Mesenchymal stem cell (in vitro differentiated cells and primary cell): ENCODE results near the gene BUD23.

Experiments used
- DNase-seq: peaks from one replicate; pipeline ENCODE4 v3.0.0-alpha.2; 2013
- H2AFZ ChIP-seq: one replicate; pipeline ENCODE4 v1.6.1; 2013; ENCODE audit warnings: low read depth, mild to moderate bottlenecking, control low read depth, inconsistent platforms, low read length, moderate library complexity
- H2AK5ac ChIP-seq: 2 replicates; pipeline ENCODE4 v1.6.1; 2013; ENCODE audit warnings: low read length, moderate library complexity, mild to moderate bottlenecking, inconsistent platforms; ENCODE audit not compliant: severe bottlenecking
- H2BK120ac ChIP-seq: one replicate; pipeline ENCODE4 v1.6.1; 2013; ENCODE audit warnings: low read depth, mild to moderate bottlenecking, inconsistent platforms, low read length, moderate library complexity
- H2BK12ac ChIP-seq, 2 experiments: one replicate each; pipeline ENCODE4 v1.6.1; 2013; ENCODE audit warnings: inconsistent platforms in 2 of 2, low read length in 2 of 2, mild to moderate bottlenecking in 2 of 2, moderate library complexity in 2 of 2, control low read depth in 1 of 2
- H2BK15ac ChIP-seq: one replicate; pipeline ENCODE4 v1.6.1; 2013; ENCODE audit warnings: mild to moderate bottlenecking, low read depth, inconsistent platforms; ENCODE audit not compliant: poor library complexity, severe bottlenecking
- H2BK5ac ChIP-seq: 2 replicates; pipeline ENCODE4 v1.6.1; 2013; ENCODE audit warnings: low read depth, mild to moderate bottlenecking, low read length, control low read depth, inconsistent platforms; ENCODE audit not compliant: poor library complexity, severe bottlenecking
- H3K14ac ChIP-seq, 2 experiments: one replicate each; pipeline ENCODE4 v1.6.1; 2013; ENCODE audit warnings: inconsistent platforms in 2 of 2, low read length in 2 of 2, control low read depth in 1 of 2, mild to moderate bottlenecking in 1 of 2, moderate library complexity in 1 of 2
- H3K18ac ChIP-seq, 2 experiments: one replicate each; pipeline ENCODE4 v1.6.1; 2013; ENCODE audit warnings: inconsistent platforms in 2 of 2, low read length in 2 of 2, control low read depth in 1 of 2, low read depth in 1 of 2, mild to moderate bottlenecking in 1 of 2
- H3K23ac ChIP-seq, 2 experiments: one replicate each; pipeline ENCODE4 v1.6.1; 2013; ENCODE audit warnings: inconsistent platforms in 2 of 2, low read length in 2 of 2, mild to moderate bottlenecking in 2 of 2, moderate library complexity in 2 of 2, control low read depth in 1 of 2
- H3K27ac ChIP-seq: 2 replicates; pipeline ENCODE4 v1.5.1; 2013; ENCODE audit warnings: mild to moderate bottlenecking, moderate library complexity, low read length, control low read depth, inconsistent platforms; ENCODE audit not compliant: poor library complexity, severe bottlenecking
- H3K27me3 ChIP-seq, 2 experiments: 2 replicates each; pipeline versions ENCODE4 v1.6.1 to v1.7.0; 2013; ENCODE audit warnings: low read length in 2 of 2, mild to moderate bottlenecking in 2 of 2, moderate library complexity in 2 of 2, control low read depth in 1 of 2, inconsistent platforms in 1 of 2; ENCODE audit not compliant: control insufficient read depth in 1 of 2, insufficient read depth in 1 of 2
- H3K36me3 ChIP-seq, 2 experiments: 2 replicates each; pipeline versions ENCODE4 v1.6.1 to v1.7.0; 2013; ENCODE audit warnings: low read length in 2 of 2, control low read depth in 1 of 2, inconsistent platforms in 1 of 2, low read depth in 1 of 2, mild to moderate bottlenecking in 1 of 2; ENCODE audit not compliant: insufficient read depth in 2 of 2, control insufficient read depth in 1 of 2
- H3K4ac ChIP-seq, 2 experiments: one replicate each; pipeline ENCODE4 v1.6.1; 2013; ENCODE audit warnings: inconsistent platforms in 2 of 2, low read length in 2 of 2, mild to moderate bottlenecking in 2 of 2, moderate library complexity in 2 of 2, control low read depth in 1 of 2, low read depth in 1 of 2
- H3K4me1 ChIP-seq: 2 replicates; pipeline ENCODE4 v1.6.1; 2013; ENCODE audit warnings: low read depth, low read length, control low read depth; ENCODE audit not compliant: control insufficient read depth, insufficient read depth
- H3K4me2 ChIP-seq: 2 replicates; pipeline ENCODE4 v1.6.1; 2013; ENCODE audit warnings: low read length, mild to moderate bottlenecking, inconsistent platforms; ENCODE audit not compliant: poor library complexity, severe bottlenecking
- H3K4me3 ChIP-seq, 2 experiments: 2 replicates each; pipeline versions ENCODE4 v1.5.1 to v1.7.0; 2013; ENCODE audit warnings: low read length in 2 of 2, mild to moderate bottlenecking in 2 of 2, control low read depth in 1 of 2, low read depth in 1 of 2; ENCODE audit not compliant: insufficient read depth in 1 of 2
- H3K79me1 ChIP-seq: replicated peaks from 2 replicates; pipeline ENCODE4 v1.6.1; 2013; ENCODE audit warnings: mild to moderate bottlenecking, control low read depth, low read length, inconsistent platforms; ENCODE audit not compliant: poor library complexity, severe bottlenecking
- H3K9ac ChIP-seq: 2 replicates; pipeline ENCODE4 v1.7.0; 2013; ENCODE audit warnings: mild to moderate bottlenecking, low read length, moderate library complexity
- H3K9me3 ChIP-seq: 2 replicates; pipeline ENCODE4 v1.7.0; 2013; ENCODE audit warnings: mild to moderate bottlenecking, low read length; ENCODE audit not compliant: control insufficient read depth
- H4K8ac ChIP-seq: one replicate; pipeline ENCODE4 v1.6.1; 2013; ENCODE audit warnings: inconsistent platforms, mild to moderate bottlenecking, low read length, moderate library complexity
- H4K91ac ChIP-seq: one replicate; pipeline ENCODE4 v1.6.1; 2013; ENCODE audit warnings: mild to moderate bottlenecking, low read length, inconsistent platforms
- WGBS: methylation state at CpG from one replicate; pipeline ENCODE4 v1.1.7; 2013; ENCODE audit warnings: mixed read lengths; 5-methylcytosine and 5-hydroxymethylcytosine counted together

BUD23 gene

DNA sequence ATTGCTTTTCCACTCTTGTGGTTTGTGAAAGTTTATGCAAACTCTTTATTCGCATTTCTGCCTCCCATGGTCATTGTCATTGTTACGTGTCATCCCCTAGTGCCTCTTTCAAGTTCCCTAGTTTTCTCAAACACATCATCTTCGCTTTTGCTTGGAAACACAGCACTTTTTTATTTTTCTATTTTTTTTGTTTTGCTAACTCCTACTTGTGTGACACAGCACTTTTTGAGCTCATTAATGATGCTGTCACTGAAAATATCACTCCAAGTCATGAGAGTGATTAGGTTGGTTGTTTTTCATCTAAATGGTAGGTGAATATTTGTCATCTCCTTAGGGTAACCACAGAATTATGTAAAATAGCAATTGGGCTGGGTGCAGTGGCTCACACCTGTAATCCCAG lies 44.6 kb downstream of the BUD23 start:
- H3K79me1 ChIP-seq, result no peaks in the 10 kb centered on the region
- no peak overlapping the region for H2BK5ac ChIP-seq
- H2AFZ ChIP-seq, result no peak overlapping the region
- H4K91ac ChIP-seq, result no peak overlapping the region
- 94% methylated on average over 3 of the region's 3 CpGs for WGBS
- H3K27ac ChIP-seq, result no peak overlapping the region
- H4K8ac ChIP-seq, result no peak overlapping the region
- H3K4me2 ChIP-seq, result no peak overlapping the region
- H3K14ac ChIP-seq, result no peak overlapping the region
- H3K9ac ChIP-seq, result no peak overlapping the region
- peaks cover 3 to 11% of the 10 kb centered on the region in 2 experiments for H3K27me3 ChIP-seq
- H2AK5ac ChIP-seq, result no peak overlapping the region
- no peaks in the 10 kb centered on the region for H3K4me1 ChIP-seq
- no peak overlapping the region for H2BK15ac ChIP-seq
- no peaks in the 10 kb centered on the region for H3K9me3 ChIP-seq
- no peak for DNase-seq
- H3K18ac ChIP-seq, result no peak overlapping the region
- H2BK120ac ChIP-seq, result no peak overlapping the region
- no peak overlapping the region for H2BK12ac ChIP-seq
- H3K36me3 ChIP-seq, result no peaks in the 10 kb centered on the region
- H3K4me3 ChIP-seq, result no peak overlapping the region
- no peak overlapping the region for H3K4ac ChIP-seq
- no peak overlapping the region for H3K23ac ChIP-seq

DNA sequence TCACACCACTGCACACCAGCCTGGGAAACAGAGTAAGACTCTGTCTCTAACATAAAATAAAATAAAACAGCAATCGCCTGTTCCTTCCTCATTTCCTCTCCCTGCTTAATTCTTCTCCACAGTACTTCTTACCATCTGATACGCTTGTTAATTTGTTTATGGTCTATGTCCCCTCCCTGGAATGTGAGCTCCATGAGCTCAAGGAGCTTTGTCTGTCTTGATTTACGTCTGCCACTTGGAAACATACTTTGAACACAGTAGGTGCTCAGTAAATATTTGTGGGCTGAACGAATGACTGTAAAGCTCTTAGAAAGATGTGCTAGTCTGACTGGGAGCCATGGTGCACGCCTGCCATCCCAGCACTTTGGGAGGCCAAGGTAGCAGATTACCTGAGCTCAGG lies 45.2 kb downstream of the BUD23 start:
- Histone ChIP-seq H2BK120ac (no peak overlapping the region), H2BK5ac (no peak overlapping the region), H3K23ac (no peak overlapping the region), H2AK5ac (no peak overlapping the region), H3K4me2 (no peak overlapping the region), H2AFZ (no peak overlapping the region), H3K79me1 (no peaks in the 10 kb centered on the region), H3K14ac (no peak overlapping the region), H3K36me3 (no peaks in the 10 kb centered on the region), H2BK15ac (no peak overlapping the region), H3K4me3 (no peak overlapping the region), H4K91ac (no peak overlapping the region), H2BK12ac (no peak overlapping the region), H3K4ac (no peak overlapping the region), H3K9ac (no peak overlapping the region), H4K8ac (no peak overlapping the region), H3K27ac (no peak overlapping the region), H3K9me3 (no peaks in the 10 kb centered on the region), H3K18ac (no peak overlapping the region), H3K4me1 (no peaks in the 10 kb centered on the region), H3K27me3 (peaks cover 3 to 11% of the 10 kb centered on the region in 2 experiments)
- 79% methylated on average over 5 of the region's 5 CpGs for WGBS
- DNase-seq, result no peak

DNA sequence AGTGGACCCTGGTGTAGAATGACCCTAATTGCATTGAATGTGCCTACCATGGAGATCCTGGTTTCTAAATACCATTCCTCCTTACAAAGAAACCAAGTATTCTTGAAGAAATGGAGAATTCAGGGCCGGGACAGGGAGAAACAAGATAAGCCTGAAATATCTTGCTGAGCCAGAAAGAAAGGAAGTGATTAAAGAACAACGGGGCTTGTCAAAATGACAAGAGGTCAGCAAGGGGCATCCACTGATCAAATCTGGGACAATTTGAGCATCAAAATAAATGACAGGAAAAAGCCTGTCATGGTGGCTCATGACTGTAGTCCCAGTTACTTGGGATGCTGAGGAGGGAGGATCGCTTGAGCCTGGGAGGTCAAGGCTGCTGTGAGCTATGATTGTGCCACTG lies 47.1 kb downstream of the BUD23 start:
- Histone ChIP-seq H2BK15ac (no peak overlapping the region), H3K14ac (no peak overlapping the region), H2BK120ac (no peak overlapping the region), H3K4me3 (no peak overlapping the region), H3K27me3 (peaks cover 3 to 11% of the 10 kb centered on the region in 2 experiments), H3K4ac (no peak overlapping the region), H3K18ac (no peak overlapping the region), H3K36me3 (peaks cover 0 to 5% of the 10 kb centered on the region in 2 experiments), H2BK12ac (no peak overlapping the region), H3K9ac (no peak overlapping the region), H2AFZ (no peak overlapping the region), H2BK5ac (no peak overlapping the region), H4K8ac (no peak overlapping the region), H3K9me3 (no peaks in the 10 kb centered on the region), H3K79me1 (no peaks in the 10 kb centered on the region), H3K27ac (no peak overlapping the region), H3K23ac (no peak overlapping the region), H4K91ac (no peak overlapping the region), H3K4me2 (no peak overlapping the region), H2AK5ac (no peak overlapping the region), H3K4me1 (peaks cover 4% of the 10 kb centered on the region)
- 59% methylated on average over 3 of the region's 3 CpGs for WGBS
- no peak for DNase-seq

DNA sequence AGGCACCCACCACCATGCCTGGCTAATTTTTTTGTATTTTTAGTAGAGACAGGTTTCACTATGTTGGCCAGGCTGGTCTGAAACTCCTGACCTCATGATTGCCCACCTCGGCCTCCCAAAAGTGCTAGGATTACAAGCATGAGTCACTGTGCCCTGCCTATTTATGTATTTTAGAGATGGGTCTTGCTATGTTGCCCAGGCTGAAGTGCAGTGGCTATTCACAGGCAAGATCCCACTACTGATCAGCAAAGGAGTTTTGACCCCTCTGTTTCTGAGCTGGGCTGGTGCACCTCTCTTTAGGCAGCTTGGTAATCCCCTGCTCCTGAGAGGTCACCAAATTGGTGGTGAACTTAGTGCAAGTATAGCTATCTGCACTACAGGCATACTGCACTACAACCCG lies 49.0 kb downstream of the BUD23 start:
- Histone ChIP-seq H3K79me1 (peaks cover 11% of the 10 kb centered on the region), H4K91ac (no peak overlapping the region), H4K8ac (no peak overlapping the region), H3K27ac (no peak overlapping the region), H3K4me2 (no peak overlapping the region), H2BK15ac (no peak overlapping the region), H3K9me3 (no peaks in the 10 kb centered on the region), H2BK120ac (no peak overlapping the region), H3K36me3 (peaks cover 17 to 23% of the 10 kb centered on the region in 2 experiments), H2AK5ac (no peak overlapping the region), H2AFZ (no peak overlapping the region), H3K23ac (no peak overlapping the region), H3K14ac (no peak overlapping the region), H3K18ac (no peak overlapping the region), H3K27me3 (peaks cover 0 to 4% of the 10 kb centered on the region in 2 experiments), H2BK5ac (no peak overlapping the region), H3K4me1 (peaks cover 4% of the 10 kb centered on the region), H3K4ac (no peak overlapping the region), H2BK12ac (no peak overlapping the region), H3K9ac (no peak overlapping the region), H3K4me3 (no peak overlapping the region)
- 87% methylated on average over 2 of the region's 2 CpGs for WGBS
- DNase-seq, result no peak
